ENCODE data around the gene DCBLD1. TPM values are rescaled to one million over a fixed set of nuclear protein-coding genes. Genes with fewer than 3 reads are reported as not detected.

The DCBLD1 gene
- total and polyA plus RNA-seq, 9 of the 15 experiments (the other 6 are each of a cell fraction or from before 2014, with no cell fraction given) = 0.80 to 8.5 (median 6.8) TPM

DNA sequence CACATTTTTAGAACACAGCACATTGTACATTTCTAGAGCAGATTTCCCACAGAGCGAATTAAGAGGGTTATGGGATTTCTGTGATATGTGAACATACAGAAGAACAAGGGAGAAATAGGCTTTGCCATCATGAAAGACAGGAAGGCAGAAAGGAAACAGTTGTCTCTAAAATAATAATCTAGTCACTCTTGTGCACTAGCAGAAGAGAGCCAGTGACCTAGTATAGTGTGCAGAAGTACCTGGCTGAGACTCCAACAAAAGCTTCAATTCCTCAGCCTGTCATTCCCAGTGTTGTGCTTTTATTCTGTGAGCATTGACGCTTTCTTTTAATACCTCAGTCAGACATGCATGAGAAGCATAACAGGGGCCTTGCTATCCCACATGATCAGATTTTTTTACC, 17.8 kb upstream of the DCBLD1 start:
- H3K9me3 ChIP-seq (replicated peaks; ENCODE audit: control insufficient read depth, insufficient read depth, low read depth, low read length) = no peaks in the 10 kb centered on the region
- no peaks in the 10 kb centered on the region for H3K36me3 ChIP-seq (ENCODE audit: control insufficient read depth, insufficient read depth, low read length)
- H3K9ac ChIP-seq (ENCODE audit: insufficient read depth in 1 of 2, low read depth in 2 of 2, low read length in 2 of 2) = no peak overlapping the region
- POLR2A ChIA-PET = interaction anchor here (0.6 kb wide), 1 partner anchor 219 kb away, joined by 3 read pairs; no protein-coding TSS in a partner anchor
- no peak for ATAC-seq
- no peaks in the 10 kb centered on the region for H3K79me2 ChIP-seq (ENCODE audit: control insufficient read depth, insufficient read depth, low read length)
- no peak overlapping the region for H3K4me2 ChIP-seq (ENCODE audit: insufficient read depth, low read length)
- H2AFZ ChIP-seq (ENCODE audit: low read depth, low read length) = no peak overlapping the region
- no peak overlapping the region for H3K27ac ChIP-seq (ENCODE audit: extremely low read depth, low read depth, low read length)
- CTCF ChIA-PET (ENCODE audit: low intra/inter-chr PET ratio) = no interaction called here
- H3K9me1 ChIP-seq (ENCODE audit: control insufficient read depth, insufficient read depth, low read length) = no peaks in the 10 kb centered on the region
- no peaks in the 10 kb centered on the region for H3K4me1 ChIP-seq (replicated peaks in 1 of 2; ENCODE audit: control insufficient read depth in 2 of 2, insufficient read depth in 2 of 2, low read length in 2 of 2)
- intact Hi-C loops (cut with micrococcal nuclease) (no loop called here), in situ Hi-C loops (cut with MboI) (no loop called here)
- WGBS (ENCODE audit: insufficient coverage, low coverage, missing lambda C conversion rate) = 0% methylated on average over 2 of the region's 2 CpGs
- no TSS peak for BruUV-seq (replicated peaks)
- FAIRE-seq = no peak
- no peaks in the 10 kb centered on the region for H4K20me1 ChIP-seq (replicated peaks; ENCODE audit: control insufficient read depth, insufficient read depth, low read length)
- peaks cover 0 to 3% of the 10 kb centered on the region in 2 experiments; a peak in 3 of 5 replicates for H3K27me3 ChIP-seq (ENCODE audit: control insufficient read depth in 2 of 2, insufficient read depth in 2 of 2, low read length in 2 of 2)
- no peak overlapping the region for H3K4me3 ChIP-seq
- no peak for DNase-seq (ENCODE audit: extremely low read depth in 1 of 4, low spot score in 3 of 4)
- TF ChIP-seq SNRNP70 (optimal IDR thresholded peaks at IDR 0.05; ENCODE audit: low read depth, low read length) = no peak
- TF ChIP-seq, protein P1, sequence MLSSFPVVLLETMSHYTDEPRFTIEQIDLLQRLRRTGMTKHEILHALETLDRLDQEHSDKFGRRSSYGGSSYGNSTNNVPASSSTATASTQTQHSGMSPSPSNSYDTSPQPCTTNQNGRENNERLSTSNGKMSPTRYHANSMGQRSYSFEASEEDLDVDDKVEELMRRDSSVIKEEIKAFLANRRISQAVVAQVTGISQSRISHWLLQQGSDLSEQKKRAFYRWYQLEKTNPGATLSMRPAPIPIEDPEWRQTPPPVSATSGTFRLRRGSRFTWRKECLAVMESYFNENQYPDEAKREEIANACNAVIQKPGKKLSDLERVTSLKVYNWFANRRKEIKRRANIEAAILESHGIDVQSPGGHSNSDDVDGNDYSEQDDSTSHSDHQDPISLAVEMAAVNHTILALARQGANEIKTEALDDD (IDR thresholded peaks at IDR 0.05) = no peak
- no peak for TF ChIP-seq MEF2A (IDR thresholded peaks at IDR 0.05; ENCODE audit: control insufficient read depth, low read depth, low read length)
- TF ChIP-seq PCBP2 (IDR thresholded peaks at IDR 0.05; ENCODE audit: low read depth, low read length, poor library complexity, severe bottlenecking) = no peak
- TF ChIP-seq JUNB (CRISPR knock-in tag; conservative IDR thresholded peaks at IDR 0.05) = no peak
- TF ChIP-seq ZNF707 (CRISPR knock-in tag; conservative IDR thresholded peaks at IDR 0.05) = no peak
- TF ChIP-seq, protein P2, sequence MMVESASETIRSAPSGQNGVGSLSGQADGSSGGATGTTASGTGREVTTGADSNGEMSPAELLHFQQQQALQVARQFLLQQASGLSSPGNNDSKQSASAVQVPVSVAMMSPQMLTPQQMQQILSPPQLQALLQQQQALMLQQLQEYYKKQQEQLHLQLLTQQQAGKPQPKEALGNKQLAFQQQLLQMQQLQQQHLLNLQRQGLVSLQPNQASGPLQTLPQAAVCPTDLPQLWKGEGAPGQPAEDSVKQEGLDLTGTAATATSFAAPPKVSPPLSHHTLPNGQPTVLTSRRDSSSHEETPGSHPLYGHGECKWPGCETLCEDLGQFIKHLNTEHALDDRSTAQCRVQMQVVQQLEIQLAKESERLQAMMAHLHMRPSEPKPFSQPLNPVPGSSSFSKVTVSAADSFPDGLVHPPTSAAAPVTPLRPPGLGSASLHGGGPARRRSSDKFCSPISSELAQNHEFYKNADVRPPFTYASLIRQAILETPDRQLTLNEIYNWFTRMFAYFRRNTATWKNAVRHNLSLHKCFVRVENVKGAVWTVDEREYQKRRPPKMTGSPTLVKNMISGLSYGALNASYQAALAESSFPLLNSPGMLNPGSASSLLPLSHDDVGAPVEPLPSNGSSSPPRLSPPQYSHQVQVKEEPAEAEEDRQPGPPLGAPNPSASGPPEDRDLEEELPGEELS (CRISPR knock-in tag; IDR thresholded peaks at IDR 0.05; ENCODE audit: borderline replicate concordance) = no peak
- TF ChIP-seq, protein P3, sequence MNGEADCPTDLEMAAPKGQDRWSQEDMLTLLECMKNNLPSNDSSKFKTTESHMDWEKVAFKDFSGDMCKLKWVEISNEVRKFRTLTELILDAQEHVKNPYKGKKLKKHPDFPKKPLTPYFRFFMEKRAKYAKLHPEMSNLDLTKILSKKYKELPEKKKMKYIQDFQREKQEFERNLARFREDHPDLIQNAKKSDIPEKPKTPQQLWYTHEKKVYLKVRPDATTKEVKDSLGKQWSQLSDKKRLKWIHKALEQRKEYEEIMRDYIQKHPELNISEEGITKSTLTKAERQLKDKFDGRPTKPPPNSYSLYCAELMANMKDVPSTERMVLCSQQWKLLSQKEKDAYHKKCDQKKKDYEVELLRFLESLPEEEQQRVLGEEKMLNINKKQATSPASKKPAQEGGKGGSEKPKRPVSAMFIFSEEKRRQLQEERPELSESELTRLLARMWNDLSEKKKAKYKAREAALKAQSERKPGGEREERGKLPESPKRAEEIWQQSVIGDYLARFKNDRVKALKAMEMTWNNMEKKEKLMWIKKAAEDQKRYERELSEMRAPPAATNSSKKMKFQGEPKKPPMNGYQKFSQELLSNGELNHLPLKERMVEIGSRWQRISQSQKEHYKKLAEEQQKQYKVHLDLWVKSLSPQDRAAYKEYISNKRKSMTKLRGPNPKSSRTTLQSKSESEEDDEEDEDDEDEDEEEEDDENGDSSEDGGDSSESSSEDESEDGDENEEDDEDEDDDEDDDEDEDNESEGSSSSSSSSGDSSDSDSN (IDR thresholded peaks at IDR 0.05; ENCODE audit: borderline replicate concordance in 1 of 2, low read depth in 2 of 2, low read length in 2 of 2) = no peak
- no peak for TF ChIP-seq NCOA4 (IDR thresholded peaks at IDR 0.05; ENCODE audit: partially characterized antibody)
- TF ChIP-seq, protein P4, sequence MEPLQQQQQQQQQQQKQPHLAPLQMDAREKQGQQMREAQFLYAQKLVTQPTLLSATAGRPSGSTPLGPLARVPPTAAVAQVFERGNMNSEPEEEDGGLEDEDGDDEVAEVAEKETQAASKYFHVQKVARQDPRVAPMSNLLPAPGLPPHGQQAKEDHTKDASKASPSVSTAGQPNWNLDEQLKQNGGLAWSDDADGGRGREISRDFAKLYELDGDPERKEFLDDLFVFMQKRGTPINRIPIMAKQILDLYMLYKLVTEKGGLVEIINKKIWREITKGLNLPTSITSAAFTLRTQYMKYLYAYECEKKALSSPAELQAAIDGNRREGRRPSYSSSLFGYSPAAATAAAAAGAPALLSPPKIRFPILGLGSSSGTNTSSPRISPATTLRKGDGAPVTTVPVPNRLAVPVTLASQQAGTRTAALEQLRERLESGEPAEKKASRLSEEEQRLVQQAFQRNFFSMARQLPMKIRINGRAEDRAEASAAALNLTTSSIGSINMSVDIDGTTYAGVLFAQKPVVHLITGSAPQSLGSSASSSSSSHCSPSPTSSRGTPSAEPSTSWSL (CRISPR knock-in tag; IDR thresholded peaks at IDR 0.05; ENCODE audit: borderline replicate concordance) = no peak
- TF ChIP-seq RAD21 (CRISPR knock-in tag; conservative IDR thresholded peaks at IDR 0.05 in 1 of 2, IDR thresholded peaks at IDR 0.05 in 1 of 2) = no peak
- TF ChIP-seq, protein P5, sequence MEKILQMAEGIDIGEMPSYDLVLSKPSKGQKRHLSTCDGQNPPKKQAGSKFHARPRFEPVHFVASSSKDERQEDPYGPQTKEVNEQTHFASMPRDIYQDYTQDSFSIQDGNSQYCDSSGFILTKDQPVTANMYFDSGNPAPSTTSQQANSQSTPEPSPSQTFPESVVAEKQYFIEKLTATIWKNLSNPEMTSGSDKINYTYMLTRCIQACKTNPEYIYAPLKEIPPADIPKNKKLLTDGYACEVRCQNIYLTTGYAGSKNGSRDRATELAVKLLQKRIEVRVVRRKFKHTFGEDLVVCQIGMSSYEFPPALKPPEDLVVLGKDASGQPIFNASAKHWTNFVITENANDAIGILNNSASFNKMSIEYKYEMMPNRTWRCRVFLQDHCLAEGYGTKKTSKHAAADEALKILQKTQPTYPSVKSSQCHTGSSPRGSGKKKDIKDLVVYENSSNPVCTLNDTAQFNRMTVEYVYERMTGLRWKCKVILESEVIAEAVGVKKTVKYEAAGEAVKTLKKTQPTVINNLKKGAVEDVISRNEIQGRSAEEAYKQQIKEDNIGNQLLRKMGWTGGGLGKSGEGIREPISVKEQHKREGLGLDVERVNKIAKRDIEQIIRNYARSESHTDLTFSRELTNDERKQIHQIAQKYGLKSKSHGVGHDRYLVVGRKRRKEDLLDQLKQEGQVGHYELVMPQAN (IDR thresholded peaks at IDR 0.05; ENCODE audit: borderline replicate concordance) = no peak
- no peak for TF ChIP-seq PTBP1 (IDR thresholded peaks at IDR 0.05; ENCODE audit: low read depth, low read length)
